ENCODE measurements around the gene SHISAL2A.

- TF ChIP-seq POLR2A (IDR thresholded peaks at IDR 0.05; ENCODE audit: low read depth, low read length) (no peak), TAF1 (IDR thresholded peaks at IDR 0.05; ENCODE audit: borderline replicate concordance, low read depth, low read length) (no peak), POLR2AphosphoS5 (IDR thresholded peaks at IDR 0.05; ENCODE audit: low read depth, low read length) (no peak)
These were observed 29.3 kb upstream of the SHISAL2A start for GRCh38 chr1:52603630-52604029.
